ENCODE results near the gene ZFAND3.

DNA sequence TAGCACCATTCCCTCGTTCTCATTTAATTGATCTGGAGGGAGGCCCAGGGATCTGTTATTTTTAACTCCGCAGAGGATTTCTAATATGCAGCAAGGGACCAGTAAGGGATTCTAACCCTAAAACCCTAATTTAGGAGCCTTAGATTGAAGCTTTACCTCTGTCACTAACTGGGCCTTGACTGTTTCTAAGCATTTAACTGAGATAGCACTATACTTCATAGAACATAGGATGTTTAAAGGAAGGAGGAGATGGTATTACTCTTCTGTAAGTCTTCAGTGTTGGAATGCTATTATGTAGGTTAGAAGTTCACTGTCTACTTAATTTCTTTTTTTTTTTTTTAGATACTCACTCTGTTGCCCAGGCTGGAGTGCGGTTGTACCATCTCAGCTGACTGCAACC, 242.5 kb downstream of the ZFAND3 start:
- no peak for TF ChIP-seq CTCF (conservative IDR thresholded peaks at IDR 0.05; ENCODE audit: low read depth in 2 of 2)
- no peak for TF ChIP-seq POLR2AphosphoS5 (IDR thresholded peaks at IDR 0.05; ENCODE audit: low read depth)
- TF ChIP-seq, protein P1, sequence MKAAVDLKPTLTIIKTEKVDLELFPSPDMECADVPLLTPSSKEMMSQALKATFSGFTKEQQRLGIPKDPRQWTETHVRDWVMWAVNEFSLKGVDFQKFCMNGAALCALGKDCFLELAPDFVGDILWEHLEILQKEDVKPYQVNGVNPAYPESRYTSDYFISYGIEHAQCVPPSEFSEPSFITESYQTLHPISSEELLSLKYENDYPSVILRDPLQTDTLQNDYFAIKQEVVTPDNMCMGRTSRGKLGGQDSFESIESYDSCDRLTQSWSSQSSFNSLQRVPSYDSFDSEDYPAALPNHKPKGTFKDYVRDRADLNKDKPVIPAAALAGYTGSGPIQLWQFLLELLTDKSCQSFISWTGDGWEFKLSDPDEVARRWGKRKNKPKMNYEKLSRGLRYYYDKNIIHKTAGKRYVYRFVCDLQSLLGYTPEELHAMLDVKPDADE (IDR thresholded peaks at IDR 0.05) = no peak
- no peak for TF ChIP-seq REST (IDR thresholded peaks at IDR 0.05; ENCODE audit: unreplicated experiment)
- TF ChIP-seq EZH2phosphoT487 (IDR thresholded peaks at IDR 0.05; ENCODE audit: unreplicated experiment) = no peak
- no peak for TF ChIP-seq STAT1 (IDR thresholded peaks at IDR 0.05; ENCODE audit: unreplicated experiment)

Data from GM23338 (cell line).